HL-60 (cell line): ENCODE data around the gene BTN2A1.

Experiments used
- TF ChIP-seq, protein P1 (sequence below): IDR thresholded peaks from one replicate; pipeline ENCODE4 v1.5.1; 2011; ENCODE audit warnings: low read length, control low read depth, inconsistent platforms; ENCODE audit not compliant: insufficient read depth
- TF ChIP-seq, protein P2 (sequence below): IDR thresholded peaks from 2 replicates; pipeline ENCODE4 v1.6.1; 2012; ENCODE audit warnings: low read depth; ENCODE audit not compliant: insufficient replicate concordance

DNA sequence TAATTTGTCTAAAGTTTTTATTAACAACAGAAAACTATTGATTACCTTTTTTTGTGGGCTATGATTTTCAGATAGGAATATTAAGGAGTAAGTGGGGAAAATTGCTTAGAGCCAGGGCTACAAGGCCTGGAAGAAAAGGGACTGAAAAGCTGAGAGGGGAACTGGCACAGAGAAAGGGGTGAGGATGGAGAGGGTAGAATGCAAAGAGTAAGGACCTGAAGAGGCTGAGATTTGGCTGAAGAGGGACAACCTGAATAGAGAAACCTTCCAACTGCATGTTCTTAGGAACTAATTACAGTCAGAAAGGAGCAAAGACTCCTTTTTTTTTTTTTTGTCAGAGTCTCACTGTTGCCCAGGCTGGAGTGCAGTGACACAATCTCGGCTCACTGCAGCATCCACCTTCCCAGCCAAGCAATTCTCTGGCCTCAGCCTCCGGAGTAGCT lies 16.7 kb downstream of the BTN2A1 start:
- TF ChIP-seq, protein P1, sequence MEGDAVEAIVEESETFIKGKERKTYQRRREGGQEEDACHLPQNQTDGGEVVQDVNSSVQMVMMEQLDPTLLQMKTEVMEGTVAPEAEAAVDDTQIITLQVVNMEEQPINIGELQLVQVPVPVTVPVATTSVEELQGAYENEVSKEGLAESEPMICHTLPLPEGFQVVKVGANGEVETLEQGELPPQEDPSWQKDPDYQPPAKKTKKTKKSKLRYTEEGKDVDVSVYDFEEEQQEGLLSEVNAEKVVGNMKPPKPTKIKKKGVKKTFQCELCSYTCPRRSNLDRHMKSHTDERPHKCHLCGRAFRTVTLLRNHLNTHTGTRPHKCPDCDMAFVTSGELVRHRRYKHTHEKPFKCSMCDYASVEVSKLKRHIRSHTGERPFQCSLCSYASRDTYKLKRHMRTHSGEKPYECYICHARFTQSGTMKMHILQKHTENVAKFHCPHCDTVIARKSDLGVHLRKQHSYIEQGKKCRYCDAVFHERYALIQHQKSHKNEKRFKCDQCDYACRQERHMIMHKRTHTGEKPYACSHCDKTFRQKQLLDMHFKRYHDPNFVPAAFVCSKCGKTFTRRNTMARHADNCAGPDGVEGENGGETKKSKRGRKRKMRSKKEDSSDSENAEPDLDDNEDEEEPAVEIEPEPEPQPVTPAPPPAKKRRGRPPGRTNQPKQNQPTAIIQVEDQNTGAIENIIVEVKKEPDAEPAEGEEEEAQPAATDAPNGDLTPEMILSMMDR: no peak
- TF ChIP-seq, protein P2, sequence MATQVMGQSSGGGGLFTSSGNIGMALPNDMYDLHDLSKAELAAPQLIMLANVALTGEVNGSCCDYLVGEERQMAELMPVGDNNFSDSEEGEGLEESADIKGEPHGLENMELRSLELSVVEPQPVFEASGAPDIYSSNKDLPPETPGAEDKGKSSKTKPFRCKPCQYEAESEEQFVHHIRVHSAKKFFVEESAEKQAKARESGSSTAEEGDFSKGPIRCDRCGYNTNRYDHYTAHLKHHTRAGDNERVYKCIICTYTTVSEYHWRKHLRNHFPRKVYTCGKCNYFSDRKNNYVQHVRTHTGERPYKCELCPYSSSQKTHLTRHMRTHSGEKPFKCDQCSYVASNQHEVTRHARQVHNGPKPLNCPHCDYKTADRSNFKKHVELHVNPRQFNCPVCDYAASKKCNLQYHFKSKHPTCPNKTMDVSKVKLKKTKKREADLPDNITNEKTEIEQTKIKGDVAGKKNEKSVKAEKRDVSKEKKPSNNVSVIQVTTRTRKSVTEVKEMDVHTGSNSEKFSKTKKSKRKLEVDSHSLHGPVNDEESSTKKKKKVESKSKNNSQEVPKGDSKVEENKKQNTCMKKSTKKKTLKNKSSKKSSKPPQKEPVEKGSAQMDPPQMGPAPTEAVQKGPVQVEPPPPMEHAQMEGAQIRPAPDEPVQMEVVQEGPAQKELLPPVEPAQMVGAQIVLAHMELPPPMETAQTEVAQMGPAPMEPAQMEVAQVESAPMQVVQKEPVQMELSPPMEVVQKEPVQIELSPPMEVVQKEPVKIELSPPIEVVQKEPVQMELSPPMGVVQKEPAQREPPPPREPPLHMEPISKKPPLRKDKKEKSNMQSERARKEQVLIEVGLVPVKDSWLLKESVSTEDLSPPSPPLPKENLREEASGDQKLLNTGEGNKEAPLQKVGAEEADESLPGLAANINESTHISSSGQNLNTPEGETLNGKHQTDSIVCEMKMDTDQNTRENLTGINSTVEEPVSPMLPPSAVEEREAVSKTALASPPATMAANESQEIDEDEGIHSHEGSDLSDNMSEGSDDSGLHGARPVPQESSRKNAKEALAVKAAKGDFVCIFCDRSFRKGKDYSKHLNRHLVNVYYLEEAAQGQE: no peak
